GM18861 (cell line): Measurements from ENCODE around the gene NCOA5.

ENCODE experiments used
- ATAC-seq: cut with Tn5 transposase; IDR thresholded peaks from one replicate; pipeline ENCODE4 v1.9.1; 2021; ENCODE audit not compliant: unreplicated experiment

Gene NCOA5

DNA sequence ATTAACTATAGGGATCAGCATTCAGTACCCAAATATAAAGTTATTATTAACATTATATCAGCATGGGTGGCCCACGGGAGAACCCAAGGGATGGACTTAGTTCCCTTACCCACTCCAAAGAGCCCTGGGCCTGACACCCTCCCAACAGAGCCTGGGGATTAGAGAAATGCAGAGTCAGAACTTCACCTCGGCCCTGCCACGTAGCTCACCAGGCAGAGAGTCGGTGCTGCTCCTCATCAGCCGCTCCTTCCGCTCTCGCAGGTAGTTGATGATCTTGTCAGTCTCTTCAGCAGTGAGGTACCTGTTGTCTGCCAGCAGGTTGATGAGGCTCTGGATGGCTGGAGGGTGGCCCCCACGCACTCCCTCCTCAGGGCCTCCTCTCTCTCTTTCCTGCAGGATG is 26.6 kb downstream of the NCOA5 start:
- no peak for ATAC-seq

DNA sequence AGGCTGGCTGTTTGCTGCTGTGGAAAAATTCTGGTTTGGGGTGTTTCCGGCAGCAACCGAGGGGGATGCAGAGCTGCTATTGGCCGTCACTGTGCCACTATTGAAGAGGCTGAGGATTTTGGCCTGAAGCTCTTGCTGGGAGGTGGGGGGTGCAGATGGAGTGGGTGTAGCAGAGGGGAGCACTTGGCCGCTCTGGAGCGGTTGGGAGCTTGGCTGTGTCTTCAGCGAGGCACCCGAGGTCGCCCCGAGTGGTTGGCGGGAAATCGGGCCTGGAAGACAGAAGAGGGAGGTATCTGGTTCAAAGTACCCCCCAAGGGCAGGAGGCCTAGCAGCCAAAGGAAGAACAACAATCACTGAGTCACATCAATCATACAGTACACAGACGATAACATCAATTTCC is 27.1 kb downstream of the NCOA5 start:
- ATAC-seq: no peak

DNA sequence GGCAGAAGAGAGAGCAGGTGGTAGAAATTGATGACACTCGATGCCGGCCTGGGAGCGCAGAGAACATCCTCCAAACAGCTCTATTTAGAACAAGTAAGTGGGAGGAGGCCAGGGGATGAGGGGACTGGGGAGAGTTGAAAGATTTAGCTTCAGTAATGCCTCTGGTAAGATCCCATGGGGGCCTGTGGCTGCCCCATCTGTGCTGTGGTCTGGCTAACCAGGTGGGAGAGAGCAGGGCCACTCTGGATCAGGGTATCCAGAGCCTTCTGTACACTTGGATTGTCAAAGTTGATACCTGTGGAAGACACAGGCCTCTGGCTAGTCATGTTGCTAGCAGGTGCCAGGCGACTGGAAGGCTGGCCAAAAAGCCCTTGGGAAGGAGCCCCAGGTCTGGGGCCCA is 27.6 kb downstream of the NCOA5 start:
- no peak for ATAC-seq

DNA sequence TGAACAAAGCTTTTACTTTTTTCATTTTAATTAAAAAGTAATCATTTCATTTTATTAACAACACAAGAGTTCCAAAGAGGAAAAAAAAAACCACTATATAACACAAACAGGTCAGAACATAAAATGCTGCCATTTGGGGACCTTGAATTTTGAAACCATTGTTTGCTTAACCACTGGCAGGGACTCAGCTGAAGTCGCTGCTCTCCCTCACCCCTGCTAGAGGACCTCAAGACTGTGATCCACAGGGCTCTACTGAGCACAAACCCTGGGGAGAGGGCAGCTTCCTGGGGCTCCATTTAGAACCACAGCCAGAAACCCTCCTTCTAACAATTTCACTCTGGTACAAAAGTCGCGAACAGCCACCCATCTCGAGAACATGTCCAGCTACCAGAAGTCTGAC is 28.8 kb downstream of the NCOA5 start:
- no peak for ATAC-seq

DNA sequence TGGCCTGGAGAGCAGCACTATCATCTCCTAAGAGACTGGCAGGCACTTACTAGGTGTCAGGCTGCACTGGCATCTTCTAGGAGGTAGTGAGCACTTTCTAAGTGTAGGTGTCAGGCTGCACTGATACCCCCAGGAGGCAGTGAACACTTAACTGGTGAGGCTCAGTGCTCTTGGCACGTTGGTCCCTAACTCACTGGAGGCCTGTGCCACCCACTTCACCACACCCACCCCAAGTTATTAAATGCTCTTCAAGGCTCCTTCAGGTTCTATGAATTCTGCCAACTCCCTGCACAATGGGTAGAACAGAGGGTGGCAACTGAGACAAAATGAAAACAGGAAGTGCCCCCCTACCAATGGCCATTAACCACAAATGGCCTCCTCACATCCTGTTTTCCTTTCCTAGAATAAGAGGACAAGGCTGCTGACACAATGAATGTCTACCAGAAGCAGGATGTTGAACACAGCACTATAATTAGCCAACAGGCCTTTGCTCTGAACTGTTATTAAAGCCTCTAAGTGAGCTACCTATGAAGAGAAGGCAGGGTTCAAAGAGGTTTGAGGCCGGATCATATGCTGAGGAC is 29.4 kb downstream of the NCOA5 start:
- ATAC-seq: no peak

DNA sequence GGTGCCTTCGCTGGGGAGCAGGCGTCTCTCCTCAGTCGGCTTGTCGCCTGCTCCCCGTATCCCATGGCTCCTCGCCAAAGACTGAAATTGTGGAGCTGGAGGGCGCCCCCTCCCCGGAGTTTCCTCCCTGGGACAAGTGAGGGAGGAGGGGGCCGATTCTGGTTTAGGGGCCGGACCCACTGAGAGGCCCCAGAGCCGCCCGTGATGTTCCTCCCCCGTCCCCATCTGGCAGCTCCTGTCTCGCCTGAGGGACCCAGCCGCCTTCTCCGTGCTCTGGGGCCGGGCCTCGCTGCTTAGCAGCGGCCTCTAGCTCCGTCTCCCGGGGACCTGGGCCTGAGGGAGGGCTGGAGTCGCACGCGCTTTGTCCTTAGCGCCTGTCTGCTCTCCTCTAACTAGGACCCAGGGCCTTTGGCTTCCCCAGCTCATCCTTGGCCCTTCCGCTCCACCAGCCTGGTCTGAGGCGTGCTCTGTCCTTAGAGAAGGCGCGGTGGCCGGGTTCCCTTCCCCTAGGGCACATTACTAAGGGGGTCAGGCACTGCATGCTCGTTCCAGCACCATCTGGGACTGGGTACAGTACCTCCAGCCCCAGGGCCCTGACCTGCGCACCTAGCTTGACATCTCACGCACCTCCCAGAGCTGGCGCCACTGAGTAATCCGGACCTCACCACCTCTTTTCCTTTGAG is 31.0 kb downstream of the NCOA5 start:
- ATAC-seq: no peak

DNA sequence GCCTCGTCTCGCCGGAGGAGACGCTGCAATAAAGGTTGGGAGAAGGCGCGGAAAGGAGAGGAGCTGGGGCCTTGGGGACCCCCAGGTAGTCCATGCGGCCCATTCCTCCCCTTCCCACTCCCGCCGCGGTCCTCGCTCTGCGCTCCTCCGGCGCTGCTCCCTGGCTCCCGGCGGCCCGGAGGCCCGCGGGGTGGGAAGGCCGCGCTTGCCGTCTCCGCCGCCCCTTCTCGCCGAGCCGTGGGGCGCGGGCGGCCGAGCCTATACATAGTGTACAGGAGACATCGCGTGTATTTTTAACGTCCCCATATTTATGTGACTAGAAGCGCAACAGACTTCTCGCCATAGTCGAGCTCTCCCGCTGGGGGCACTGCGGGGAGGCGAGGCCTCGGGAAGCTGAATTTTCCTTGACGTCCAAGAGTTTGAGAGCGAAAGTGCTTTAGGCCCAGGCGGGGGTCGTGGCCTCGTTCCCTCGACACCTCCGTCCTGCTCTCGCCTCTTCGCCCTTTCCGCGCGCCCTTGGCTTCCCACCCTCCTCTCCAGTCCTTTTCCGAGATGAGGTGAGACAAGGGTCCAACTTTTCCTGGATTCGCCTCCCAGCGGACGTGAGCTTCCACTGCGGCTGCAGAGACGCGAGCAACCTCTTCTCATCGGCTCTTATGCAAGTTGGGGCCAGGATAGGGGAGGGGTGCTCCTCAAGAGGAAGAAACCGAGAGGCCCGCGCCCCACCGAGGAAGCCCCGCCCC is 31.7 kb downstream of the NCOA5 start:
- no peak for ATAC-seq

DNA sequence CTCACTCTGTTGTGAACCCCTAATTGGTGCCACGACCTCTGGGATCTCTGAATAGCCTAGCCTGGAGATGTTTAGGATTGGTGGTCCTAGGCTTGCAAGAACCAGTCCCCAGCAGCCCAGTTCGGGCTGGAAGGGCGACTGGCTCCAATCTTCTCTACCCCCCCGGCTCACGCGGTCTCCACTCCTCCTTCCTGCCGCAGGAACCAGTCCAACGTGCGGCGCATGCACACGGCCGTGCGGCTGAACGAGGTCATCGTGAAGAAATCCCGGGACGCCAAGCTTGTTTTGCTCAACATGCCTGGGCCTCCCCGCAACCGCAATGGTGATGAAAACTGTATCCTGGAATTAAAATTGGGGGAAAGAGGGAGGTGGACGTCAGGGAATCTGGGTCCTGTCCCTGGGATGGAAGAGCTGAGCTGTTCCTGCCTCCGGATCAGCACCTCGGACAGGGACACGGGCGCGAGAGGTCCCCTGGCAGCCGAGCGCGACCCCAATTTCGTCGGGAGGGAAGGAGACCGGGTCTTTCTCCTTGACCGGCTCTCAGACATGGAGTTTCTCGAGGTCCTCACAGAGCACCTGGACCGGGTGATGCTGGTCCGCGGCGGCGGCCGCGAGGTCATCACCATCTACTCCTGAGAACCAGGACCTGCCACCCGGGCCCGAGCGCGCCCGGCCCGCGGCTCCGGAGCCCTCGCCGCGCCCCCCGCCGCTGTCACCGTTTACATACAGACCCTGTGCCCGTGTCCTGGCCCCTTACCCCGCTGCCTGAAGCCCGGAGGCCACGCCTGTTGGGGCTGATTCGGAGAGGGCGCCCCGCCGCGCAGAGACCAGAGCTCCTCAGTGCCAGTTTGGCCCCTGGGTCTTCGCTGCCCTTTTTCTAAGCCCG is 32.5 kb downstream of the NCOA5 start:
- ATAC-seq: no peak

DNA sequence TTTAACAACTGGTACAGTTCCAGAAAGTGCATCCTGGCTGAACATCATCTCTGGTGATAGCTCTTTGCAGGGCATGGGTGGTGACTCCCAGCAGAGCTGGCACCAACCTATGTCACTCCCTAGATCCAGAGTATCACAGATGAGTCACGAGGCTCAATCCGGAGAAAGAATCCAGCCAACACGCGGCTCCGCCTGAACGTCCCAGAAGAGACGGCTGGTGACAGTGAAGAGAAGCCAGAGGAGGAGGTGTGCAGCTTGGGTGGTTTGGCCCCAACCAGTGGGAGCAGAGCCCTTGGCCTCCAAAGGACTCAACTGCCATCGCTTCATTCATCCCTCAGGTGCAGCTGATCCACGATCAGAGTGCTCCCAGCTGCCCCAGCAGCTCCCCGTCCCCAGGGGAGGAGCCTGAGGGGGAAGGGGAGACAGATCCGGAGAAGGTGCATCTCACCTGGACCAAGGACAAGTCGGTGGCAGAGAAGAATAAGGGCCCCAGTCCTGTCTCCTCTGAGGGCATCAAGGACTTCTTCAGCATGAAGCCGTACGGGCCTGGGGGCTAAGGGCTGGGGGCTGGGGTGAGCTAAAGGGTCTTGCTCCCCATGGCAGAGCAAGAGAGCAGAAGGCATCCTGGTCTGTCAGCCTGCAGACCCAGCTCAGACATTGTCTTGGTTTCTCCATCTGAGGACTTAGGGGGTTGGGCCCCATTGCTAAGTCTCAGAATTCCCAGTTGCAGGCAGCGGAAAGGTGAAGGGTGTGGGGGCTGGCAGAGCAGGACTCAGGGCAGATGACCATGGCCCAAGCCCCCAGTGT is 33.5 kb downstream of the NCOA5 start:
- no peak for ATAC-seq

DNA sequence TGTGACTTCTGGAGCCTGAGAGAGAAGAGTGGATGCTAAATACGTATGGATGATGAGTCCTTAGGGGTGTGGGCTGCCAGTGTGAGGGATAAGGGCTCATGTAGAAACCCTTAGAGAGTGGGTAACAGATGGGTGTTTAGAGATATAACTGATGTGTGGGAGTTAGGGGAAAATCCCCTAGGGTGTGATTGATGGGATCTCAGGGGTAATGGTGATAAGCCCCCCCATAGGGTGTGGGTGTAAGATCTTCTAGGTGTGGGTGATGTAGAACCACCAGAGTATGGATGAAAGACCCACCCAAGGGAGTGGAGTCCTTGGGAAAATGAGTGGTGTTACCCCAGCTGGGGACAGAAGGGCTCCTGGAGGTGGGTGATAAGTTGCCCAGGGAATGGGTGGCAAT is 34.5 kb downstream of the NCOA5 start:
- no peak for ATAC-seq

DNA sequence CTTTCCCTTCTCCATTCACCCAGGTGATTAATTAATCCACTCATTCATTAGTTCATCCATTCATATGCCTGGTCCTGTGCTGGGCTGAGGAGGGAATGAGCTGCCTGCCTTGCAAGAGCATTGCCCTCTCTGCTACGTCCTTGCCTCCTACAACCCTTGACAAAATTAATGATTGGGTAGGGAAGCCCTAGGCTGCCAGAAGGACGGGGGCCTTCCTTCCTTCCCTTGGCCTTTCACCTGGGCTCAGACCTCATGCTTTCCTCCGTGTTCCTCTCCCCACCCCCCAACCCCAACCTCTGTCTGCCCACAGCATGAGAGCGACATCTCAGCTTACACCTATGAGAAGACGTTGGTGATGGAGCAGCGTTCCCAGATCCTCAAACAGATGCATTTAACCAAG is 35.2 kb downstream of the NCOA5 start:
- no peak for ATAC-seq

DNA sequence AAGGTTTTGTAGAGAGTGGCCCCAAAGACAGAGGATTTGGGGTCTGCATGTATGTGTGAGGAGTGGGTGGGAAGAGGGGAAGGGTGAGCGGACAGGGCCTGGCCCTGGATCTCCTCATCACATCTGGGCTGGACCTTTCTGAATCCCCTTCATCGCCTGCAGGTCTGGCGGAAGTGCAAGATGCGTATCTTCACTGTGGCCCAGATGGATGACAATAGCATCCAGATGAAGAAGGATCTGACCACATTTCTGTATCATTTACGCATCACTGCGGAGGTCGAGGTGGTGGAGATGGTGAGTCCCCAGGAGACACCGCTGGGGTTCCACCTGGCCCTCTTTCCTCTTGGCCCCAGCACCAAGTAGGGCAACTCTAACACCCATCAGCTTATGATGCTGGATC is 36.3 kb downstream of the NCOA5 start:
- no peak for ATAC-seq

DNA sequence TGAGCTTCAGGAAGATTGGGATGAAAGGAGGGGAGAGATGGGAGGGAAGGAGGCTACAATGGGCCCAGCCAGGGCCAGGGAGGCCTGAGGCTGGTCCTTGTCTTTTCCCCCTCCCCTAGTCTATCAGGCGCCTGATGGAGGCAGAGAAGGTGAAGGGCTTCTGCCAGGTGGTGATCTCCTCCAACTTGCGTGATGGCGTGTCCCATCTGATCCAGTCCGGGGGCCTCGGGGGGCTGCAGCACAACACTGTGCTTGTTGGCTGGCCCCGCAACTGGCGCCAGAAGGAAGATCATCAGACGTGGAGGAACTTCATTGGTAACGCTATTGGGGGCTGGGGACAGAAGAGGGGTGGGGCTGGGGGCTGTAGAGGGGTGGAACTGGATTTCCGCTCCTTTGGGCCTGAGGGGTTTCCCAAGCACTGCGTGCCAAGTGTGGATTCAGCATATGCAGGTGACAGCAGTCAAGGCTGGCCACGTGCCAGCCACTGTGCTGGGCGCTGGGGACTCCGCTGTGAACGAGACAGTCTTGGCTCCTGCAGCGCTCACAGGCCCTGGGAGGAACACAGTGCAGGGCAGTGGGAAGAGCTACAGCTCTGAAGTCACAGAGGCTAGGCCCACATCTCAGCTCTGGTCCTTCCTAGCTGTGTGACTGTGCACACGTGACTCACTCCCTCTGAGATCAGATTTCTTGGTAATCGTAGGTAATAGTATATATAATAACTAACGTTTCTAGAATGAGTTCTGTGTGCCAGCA is 38.0 kb downstream of the NCOA5 start:
- no peak for ATAC-seq

DNA sequence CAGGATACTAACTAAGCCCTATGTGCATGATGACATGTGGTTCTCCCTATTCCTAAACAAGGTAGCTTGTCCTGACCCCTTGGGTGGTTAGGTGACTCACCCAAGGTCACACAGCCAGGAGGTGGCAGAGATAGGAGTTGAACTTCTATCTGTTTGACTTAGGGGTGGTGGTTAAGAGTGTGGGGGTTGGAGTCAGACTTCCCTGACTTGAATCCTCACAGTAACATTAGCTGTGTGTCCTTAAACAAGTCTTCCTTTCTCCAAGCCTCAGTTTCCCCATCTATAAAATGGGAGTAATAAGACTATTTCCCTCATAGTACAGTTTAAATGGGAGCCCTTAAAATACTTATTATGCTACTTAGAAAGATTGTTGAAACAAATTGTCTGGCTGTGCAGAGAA is 38.9 kb downstream of the NCOA5 start:
- no peak for ATAC-seq

DNA sequence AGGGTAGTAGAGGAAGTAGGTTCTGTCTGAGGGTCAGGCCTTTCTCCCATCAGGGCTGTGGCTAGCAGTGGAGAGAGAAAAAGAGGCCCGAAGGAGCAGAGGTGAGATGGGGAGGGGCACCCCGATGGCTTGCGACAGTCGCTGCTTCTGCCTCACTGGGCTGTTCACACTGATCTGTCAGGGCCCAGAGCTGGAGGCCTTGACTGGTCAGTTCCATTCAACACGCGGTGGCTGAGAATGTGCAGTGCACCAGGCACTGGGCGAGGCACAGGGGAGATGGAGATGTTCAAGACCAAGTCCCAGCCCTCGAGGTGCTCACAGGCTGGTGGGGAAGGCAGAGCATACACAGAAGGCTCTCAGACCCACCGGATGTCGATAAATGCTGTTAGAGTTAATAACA is 39.3 kb downstream of the NCOA5 start:
- no peak for ATAC-seq

DNA sequence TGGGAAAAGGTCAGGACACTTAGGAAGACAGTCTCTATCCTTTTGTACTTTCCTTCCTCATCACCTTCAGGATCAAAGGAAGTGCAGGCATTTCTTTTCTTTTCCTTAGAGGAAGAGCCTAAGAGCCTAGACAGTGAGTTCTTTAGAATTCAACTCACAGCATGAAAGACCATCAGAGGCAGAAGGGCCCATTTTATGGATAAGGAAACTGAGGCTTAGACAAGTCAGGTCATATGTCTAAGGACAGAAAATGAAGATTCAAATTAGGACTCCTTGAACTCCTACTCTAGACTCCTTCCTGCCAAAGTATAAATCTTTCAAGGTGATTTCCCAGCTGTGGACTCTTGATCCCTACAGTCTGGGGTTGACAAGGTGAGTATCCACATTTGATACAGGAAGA is 39.9 kb downstream of the NCOA5 start:
- no peak for ATAC-seq

DNA sequence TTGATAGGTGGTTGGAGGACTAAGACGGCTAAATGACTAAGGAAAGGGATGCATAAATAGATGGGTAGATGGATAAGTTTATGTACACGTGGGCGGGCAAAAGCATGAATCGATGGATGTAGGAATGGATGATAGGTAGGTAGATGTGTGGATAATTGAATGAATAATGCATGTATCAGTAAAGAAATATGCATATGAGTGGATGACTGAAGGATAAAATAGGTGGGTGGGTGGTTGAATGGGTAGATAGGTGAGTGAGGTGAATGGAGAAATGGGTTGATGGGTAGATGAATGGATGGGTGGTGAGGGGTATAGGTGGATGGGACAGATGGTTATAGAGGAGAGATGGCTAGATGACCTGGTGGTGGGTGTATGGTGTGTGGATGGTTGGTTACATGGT is 40.6 kb downstream of the NCOA5 start:
- ATAC-seq: no peak

DNA sequence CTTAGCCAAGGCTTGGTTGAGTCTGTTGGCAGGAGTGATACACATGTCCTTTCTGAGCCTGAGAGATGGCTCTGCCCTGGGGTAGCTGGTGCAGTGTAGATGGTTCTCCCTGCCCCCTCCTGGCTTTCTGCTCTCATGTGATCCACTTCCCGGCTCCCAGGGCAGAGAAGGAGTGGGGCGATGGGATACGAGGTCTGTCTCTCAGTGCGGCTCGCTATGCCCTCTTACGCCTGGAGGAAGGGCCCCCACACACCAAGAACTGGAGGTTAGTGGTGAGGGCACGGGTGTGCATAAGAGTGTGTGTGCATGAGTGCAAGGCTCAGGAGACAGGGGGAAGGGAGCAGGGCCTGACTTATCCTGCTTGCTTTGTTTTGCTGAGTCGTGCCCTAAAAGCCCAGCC is 41.9 kb downstream of the NCOA5 start:
- ATAC-seq: no peak

DNA sequence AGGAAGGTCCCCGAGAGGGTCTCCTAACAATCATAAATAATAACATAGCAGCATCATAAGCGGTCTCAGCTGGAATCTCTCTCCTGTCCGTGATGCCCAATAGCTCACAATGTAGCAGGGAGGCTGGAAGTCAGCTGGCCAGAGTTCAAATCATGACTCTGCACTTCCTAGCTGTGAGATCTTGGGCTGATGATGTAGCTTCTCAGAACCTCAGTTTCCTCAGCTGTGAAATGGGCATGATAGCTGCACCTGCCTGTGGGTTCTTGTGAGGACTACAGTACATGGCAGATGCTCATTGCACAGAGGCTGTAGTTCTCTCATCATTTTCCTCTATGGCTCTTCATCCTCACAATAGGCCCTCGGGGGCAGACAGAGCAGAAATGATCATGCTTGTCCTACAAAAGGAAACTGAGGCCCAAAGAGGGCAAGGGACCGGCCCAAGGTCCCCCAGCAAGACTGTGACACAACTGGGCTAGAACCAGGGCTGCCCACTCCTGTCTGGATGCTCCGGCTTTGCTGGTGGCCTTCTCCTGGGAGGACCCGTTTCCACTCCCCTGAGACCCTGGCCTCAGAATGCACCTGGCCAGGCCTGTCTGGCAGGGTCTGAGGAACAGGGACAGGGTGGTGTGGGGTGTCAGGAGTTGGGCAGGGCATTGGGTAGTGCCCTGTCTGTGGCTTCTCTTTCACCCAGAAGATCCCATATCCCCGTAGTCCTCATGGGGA is 43.0 kb downstream of the NCOA5 start:
- ATAC-seq: no peak
